T-helper 1 cell treated with Interleukin-12 subunit alpha and Interleukin-12 subunit beta and Interleukin-4 antibody, amounts not matched to agents 30 ng/mL and 1 ng/mL, for 36 hours (primary cell): ENCODE results near the gene ZNF71. TPM values are rescaled to one million over a fixed set of nuclear protein-coding genes. Genes with fewer than 3 reads are reported as not detected.

Experiments
- intact Hi-C: fragments of 100-400 bp; cut with micrococcal nuclease; formaldehyde crosslinking; loops from one replicate; pipeline ENCODE4 v1.15.1; 2024
- total RNA-seq: library from RNA; stranded (reverse); gene quantifications from 2 replicates; pipeline ENCODE4 v1.2.3, GENCODE V29; 2022

The ZNF71 gene
- total RNA-seq, result 6.1 and 6.2 TPM in 2 replicates

DNA sequence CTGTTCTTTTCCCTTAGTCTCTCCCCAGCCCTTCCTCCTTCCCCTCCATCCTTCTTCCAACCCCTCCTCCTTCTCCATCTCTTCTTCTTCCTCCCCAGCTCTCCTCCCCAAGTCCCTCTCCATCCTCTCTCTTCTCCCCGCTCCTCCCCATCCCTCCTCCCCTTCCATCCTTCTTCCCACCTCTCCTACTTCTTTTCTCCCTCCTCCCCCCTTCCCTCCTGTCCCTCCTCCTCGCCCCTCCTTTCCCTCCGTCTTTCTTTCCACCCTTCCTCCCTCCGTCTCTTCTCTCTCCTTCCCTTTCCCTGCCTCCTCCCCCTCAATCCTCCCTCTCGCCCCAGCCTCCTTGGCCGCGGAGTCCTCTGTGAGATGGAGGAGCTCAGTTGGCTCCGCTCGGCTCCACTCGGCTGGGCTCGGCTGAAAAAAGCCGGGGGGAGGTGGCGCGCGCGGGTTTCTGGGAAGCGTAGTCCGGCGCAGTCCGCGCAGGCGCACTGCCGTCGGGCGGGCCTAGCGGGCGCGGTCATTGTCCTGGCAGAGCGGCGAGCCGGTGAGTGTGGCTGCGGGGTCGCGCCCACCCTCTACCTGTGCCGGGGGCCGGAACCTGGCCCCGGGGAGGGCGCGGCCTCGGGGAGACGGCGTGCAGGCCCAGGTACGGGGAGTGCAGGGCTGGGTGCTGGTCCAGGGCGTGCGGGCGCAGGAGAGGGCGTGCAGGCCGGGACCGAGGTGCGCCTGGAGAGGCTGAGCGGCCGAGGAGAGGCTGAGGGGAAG lies at the start of gene ZNF71:
Gene ZNF71, plus strand, starts transcription at position 520 of the 765 bp plus-strand sequence. CDS start 6,257 bp downstream, outside the sequence.
- intact Hi-C loops, result loop anchor here (1.0 to 10.0 kb wide), 10 partner anchors 28 to 900 kb away; partner anchors contain the start of genes ZFP28, ZNF460, ZNF470 and ZNF582

DNA sequence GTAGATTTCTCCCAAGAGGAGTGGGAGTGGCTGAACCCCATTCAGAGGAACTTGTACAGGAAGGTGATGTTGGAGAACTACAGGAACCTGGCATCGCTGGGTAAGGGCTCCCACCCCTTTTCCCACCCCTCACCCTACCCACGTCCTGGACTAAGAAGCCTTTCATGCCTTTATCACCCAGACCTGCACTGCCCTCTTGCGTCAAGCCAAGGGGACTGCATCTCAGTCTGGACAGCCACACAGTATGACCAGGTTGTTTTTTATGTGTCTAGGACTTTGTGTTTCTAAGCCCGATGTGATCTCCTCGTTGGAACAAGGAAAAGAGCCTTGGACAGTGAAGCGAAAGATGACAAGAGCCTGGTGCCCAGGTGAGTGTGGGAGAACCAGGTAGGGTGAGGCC lies 47.6 kb upstream of the ZNF71 start:
- intact Hi-C loops, result no loop called here

DNA sequence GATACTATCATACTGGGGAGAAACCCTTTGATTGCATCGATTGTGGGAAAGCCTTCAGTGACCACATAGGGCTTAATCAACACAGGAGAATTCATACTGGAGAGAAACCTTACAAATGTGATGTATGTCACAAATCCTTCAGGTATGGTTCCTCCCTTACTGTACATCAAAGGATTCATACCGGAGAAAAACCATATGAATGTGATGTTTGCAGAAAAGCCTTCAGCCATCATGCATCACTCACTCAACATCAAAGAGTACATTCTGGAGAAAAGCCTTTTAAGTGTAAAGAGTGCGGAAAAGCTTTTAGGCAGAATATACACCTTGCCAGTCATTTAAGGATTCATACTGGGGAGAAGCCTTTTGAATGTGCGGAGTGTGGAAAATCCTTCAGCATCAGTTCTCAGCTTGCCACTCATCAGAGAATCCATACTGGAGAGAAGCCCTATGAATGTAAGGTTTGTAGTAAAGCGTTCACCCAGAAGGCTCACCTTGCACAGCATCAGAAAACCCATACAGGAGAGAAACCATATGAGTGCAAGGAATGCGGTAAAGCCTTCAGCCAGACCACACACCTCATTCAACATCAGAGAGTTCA lies 40.7 kb upstream of the ZNF71 start:
- intact Hi-C loops, result no loop called here

DNA sequence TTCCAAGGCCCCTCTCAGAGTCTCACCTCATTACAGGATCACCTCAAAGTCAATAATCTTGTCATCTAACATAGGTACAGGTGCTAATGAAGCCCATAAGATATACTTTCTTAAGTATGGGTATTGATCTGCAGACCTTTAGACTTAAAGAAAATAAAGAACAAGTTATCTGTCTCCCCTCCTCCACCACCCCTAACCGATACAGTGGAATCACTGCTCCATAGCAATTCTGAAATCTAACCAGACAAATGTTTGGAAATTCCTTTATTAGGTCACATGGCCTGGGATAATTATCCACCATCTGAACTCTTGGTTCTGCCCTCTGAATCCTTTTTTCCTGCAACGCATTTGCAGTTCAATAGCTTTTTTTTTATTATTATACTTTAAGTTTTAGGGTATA lies 32.3 kb upstream of the ZNF71 start:
- intact Hi-C loops, result loop anchor here (10.0 kb wide), 1 partner anchor 932 kb away; the partner anchor contains the start of gene ZNF773

DNA sequence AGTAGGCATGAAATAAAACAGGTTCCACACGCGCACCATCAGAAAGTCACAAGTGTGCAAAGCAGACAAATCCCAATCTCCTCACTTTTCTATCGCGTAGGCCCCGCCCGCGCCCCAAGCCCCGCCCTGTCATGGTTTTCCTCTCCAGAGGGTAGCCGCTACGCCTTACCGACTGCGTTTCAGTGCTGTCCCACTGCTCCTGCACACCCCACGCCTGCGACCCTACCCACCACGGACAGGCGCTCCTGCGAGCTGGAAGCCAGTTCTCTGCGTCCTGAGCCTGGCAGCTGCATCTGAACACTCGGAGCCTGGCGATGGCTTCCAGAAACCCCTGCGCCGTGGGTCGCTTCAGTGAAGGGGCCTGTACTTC lies 28.2 kb upstream of the ZNF71 start:
- intact Hi-C loops, result loop anchor here (1.0 to 10.0 kb wide), 13 partner anchors 28 to 1435 kb away; partner anchors contain the start of genes ZFP28, ZIK1, ZNF17 and ZNF211

DNA sequence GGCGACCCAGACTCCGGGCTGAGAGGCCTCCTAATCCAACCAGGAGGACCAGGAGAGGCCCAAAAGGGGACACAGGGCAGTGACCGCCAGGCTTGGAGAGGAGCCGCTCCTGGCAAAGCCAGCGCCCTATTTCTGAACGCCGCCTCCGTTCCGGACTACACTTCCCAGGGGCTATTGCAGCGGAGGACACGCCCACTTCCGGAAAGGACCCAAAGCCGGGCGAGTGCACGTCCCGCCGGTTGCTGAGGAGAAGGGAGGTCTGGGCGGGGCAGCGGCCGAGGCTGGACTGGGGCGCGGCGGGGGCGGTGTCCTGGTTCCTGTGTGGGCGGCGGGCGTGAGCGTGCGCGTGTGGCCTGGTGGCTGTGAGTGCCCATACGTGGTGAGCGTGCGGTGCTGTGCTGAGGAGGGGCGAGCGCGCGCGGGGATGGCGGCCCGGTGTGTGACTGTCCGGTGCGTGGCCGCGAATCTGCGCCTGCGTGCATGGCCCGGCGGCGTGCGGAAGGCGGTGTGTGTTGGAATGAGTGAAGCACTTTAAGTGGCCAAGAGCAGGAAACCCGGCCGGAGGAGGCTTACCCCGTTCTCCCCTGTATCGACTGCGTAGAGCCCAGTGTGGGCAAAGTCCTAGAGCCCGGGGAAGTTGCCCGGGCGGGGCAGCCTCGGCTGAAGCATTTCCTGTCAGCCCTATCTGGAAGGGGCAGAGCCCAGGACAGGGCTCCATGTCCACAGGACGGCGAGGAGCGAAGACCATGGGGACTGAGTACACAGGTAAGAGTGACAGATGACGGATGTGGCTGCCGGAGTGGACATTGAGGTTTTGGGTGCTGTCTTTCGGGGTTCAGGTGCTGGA lies 27.6 kb upstream of the ZNF71 start, which contains the start of gene ZNF470:
Gene ZNF470, plus strand, starts transcription at position 195 of the 847 bp plus-strand sequence. CDS start 2,844 bp downstream, outside the sequence.
- intact Hi-C loops, result loop anchor here (1.0 to 10.0 kb wide), 13 partner anchors 28 to 1435 kb away; partner anchors contain the start of genes ZFP28, ZIK1, ZNF17 and ZNF211

DNA sequence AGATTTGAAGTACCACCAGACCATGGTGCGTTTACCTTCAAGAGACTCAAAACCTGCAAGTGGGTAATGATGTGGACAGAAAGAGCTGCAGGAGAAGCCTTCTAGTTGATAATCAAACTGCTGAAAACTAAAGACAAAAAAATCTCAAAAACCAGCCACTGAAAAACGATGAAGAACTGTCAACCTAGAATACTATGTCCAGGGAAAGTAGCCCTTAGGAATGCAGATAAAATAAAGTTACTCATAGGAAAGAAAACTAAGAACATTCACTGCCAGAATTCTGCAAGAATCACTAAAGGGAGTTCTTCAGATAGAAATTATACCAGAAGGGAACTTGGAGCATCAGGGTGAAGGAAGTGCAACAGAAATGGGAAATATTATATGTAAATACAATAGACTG lies 22.5 kb upstream of the ZNF71 start:
- intact Hi-C loops, result no loop called here

DNA sequence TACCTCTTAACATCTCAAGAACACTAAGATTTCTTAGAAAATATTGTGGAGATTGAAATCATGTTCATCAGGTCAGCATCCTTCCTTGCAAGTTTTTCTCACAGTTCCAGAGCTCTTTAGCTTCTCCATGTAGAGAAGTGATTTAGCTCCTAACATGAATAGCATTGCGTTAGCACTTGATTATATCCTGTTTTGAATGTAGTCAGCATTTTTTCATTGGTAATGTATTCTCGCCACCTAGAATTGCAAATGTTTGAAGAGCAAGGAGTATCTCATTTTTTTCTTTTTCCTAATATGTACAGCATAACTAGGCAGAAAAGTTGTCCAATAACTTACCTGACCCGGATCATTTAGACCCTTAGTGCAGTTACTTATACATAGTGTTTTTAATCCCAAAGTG lies 21.2 kb upstream of the ZNF71 start:
- intact Hi-C loops, result no loop called here

DNA sequence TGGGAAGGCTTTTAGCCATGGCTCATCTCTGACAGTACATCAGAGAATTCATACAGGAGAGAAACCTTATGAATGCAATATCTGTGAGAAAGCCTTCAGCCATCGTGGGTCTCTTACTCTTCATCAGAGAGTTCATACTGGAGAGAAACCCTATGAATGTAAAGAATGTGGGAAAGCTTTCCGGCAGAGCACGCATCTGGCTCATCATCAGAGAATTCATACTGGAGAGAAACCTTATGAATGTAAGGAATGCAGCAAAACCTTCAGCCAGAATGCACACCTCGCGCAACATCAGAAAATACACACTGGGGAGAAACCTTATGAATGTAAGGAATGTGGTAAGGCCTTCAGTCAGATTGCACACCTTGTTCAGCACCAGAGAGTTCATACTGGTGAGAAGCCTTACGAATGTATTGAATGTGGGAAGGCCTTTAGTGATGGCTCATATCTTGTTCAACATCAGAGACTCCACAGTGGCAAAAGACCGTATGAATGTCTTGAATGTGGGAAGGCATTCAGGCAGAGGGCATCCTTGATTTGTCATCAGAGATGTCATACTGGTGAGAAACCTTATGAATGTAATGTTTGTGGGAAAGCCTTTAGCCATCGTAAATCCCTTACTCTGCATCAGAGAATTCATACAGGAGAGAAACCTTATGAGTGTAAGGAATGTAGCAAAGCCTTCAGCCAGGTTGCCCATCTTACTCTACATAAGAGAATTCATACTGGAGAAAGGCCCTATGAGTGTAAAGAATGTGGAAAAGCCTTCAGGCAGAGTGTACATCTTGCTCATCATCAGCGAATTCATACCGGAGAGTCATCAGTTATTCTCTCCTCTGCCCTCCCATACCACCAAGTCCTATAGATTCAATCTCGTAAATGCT lies 17.1 kb upstream of the ZNF71 start:
- intact Hi-C loops, result no loop called here

DNA sequence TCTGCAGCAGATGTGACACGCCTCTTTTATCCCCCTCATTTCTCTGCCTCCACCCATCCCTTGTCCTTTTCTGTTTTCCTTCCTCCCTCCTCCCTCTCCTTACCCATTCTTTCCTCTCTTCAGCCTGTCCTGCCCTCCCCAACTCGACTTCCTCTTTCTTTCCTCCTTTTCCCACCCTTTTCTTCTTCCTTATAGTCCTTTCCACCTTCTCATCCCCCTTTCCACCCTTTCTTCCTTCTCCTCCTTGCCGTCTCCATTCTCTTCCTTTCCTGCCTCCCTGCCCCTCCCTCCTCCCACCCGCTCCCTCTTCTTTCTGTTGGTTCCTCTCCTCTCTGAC lies 688 bp upstream of the ZNF71 start:
- intact Hi-C loops, result loop anchor here (10.0 kb wide), 2 partner anchors 840 to 900 kb away; partner anchors contain the start of genes ZNF749 and ZNF773

DNA sequence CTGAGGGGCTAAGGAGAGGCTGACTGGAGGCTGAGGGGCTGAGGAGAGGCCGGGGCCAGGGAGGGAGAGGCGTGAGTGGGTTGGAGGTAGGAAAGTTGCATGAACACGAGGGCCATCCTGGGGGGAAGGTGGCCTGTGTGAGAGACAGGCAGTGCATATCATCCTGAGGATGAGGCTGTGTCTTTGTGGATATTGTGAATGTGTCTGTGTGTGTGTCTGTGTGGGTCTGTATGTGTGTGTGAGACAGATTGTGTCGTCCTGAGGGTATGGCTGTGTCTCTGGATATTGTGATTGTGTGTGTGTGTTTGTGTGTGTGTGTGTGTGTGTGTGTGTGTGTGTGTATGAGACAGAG lies 422 bp downstream of the ZNF71 start:
- intact Hi-C loops, result loop anchor here (1.0 to 10.0 kb wide), 10 partner anchors 28 to 899 kb away; partner anchors contain the start of genes ZFP28, ZNF460, ZNF470 and ZNF582

DNA sequence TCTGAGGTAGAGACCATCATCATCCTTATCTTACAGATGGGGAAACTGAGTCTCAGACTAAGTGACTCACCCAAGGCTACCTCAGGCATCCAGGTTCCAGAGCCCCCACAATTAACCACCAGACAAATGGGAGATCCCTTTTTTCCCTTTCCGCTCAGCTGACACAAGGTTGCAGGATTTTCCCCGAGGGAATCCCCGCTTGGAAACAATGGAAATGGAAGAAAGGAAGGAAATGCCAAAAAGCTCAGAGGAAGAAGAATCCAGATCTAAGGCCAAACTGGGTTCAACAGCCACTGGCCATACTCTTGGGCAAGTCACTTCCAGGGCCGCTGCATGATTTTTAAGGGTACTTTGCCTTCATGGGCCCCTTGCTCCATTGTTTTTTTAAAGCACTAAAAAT lies 1.6 kb downstream of the ZNF71 start:
- intact Hi-C loops, result loop anchor here (10.0 kb wide), 2 partner anchors 838 to 898 kb away; partner anchors contain the start of genes ZNF749 and ZNF773

DNA sequence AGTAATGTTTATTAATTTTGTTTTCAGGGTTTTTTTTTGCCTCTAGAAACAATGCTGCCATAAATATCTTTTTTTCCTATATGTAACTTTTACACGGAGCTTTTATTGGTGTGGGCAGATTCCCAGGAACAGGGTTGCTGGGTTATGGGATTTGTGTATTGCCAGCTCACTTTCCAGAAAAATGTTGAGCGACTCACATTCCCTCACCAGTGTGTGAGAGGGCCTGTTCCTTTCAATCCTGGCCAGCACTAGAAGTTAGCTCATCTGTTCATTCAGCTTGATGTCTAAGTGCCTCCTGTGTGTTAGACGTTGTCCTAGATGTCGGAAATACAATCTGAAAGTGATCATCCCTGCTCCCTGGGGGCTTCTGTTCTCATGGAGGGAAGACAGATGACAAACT lies 2.6 kb downstream of the ZNF71 start:
- intact Hi-C loops, result loop anchor here (10.0 kb wide), 2 partner anchors 837 to 897 kb away; partner anchors contain the start of genes ZNF749 and ZNF773

DNA sequence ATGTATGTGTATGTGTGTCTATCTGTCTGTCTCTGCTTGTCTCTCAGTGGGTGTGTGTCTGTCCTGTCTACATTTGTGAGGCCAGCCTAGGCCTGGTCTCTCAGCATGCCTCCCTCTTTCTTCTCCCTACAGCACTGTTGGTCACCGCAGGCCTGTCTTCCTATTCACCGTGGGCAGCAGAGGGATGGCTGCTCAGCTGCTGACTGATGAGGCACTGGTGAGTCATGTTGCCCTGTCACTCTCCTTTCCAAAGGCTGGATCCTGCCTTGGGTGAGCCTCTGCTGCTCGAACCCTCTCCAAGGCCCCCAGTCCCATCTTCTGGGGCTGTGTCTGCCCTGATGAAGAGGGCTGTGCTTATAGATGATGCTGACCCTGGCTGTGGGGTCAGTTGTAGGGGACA lies 6.3 kb downstream of the ZNF71 start:
- intact Hi-C loops, result no loop called here

DNA sequence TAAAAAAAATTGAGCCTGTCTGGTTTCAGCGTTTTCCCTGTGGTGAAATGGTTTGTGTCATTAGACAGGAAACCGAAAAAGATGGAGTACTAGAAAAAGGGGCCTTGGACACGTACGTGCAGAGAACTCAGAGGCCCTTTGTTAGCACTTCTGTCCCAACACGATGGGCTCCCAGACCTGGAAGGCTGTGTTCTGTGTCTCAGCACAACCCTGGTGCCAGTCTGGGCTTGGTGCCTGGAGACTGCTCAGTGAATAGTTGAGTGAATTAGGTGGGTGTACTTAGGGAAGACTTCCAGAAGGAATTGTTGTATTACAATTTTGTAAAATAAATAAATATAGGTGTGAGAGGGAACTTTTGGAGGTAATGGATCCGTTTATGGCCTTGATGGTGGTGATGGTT lies 8.7 kb downstream of the ZNF71 start:
- intact Hi-C loops, result no loop called here

DNA sequence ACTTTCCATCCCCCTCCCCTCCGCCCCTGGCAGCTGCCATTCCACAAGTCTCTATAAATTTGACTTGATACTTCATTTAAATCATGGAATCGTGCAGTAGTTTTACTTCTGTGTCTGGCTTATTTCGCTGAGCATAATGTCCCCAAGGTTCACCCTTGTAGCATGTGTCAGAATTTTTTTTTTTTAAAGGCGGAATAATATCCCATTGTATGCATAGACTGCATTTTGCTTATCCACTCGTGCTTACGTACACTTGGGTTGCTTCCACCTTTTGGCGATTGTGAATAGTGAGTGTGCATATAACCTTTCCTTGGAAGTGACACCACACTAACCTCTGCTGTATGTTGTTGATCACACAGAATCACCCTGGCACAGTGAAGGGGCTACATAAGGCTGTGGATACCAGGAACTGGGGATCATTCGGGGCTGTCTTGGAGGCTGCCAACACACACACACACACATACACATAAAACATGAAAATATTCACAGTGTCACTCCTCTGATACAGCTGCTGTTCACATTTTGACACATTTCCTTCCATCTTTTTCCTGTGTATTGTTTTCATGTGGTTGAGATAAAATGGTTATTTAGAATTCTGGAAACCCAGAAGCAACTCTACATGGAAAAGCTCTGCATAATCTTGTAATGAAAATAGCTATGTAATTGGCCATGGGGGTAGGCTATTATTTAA lies 13.3 kb downstream of the ZNF71 start:
- intact Hi-C loops, result no loop called here

DNA sequence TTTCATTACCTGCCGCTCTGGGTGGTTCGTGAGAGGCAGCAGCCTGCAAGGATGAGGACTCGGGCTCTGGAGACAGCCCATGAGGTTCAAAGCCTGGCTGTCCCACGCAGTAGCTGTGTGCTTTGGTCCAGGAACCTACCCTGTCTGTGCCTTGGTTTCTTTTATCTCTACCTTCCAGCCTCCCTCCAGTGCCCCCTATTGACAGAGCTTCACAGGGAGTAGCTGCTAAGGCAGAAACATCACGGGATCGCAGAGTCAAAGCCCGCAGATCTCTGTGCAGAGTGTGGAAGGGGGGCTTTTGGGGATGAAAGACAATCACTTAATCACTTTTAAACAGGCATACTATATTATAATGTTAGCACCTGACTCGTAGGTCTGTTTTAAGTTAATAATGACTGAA lies 16.2 kb downstream of the ZNF71 start:
- intact Hi-C loops, result no loop called here

DNA sequence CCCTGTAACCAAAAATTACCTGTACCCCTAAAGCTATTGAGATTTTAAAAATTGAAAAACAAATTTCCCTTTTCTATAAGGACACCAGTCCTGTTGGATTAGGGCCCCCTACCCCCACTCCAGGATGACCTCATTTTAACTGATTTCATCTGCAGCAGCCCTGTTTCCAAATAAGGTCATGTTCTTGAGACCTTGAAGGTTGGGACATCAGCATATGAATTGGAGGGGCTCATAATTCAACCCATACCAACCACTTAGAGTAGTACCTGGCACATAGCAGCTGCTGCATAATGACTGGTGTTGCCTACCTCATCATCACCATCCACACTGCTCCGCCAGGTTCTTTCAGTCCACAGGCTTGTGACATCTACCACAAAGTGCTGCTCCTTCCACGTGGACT lies 17.6 kb downstream of the ZNF71 start:
- intact Hi-C loops, result no loop called here

DNA sequence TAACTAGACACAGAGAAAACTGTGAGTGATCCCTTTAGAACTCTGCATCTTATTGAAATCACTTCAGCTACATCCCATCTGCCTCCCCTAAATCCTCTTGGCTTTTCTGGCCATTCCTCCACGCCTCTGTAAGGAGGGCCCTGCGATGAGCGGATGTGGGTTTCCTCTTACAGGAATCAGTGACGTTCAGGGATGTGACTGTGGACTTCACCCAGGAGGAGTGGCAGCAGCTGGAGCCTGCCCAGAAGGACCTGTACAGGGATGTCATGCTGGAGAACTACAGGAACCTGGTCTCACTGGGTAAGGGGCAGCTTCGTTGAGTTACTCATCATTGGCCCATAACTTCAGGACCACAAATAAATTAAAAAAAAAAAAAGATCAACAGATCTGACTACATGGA lies 18.5 kb downstream of the ZNF71 start:
- intact Hi-C loops, result no loop called here

DNA sequence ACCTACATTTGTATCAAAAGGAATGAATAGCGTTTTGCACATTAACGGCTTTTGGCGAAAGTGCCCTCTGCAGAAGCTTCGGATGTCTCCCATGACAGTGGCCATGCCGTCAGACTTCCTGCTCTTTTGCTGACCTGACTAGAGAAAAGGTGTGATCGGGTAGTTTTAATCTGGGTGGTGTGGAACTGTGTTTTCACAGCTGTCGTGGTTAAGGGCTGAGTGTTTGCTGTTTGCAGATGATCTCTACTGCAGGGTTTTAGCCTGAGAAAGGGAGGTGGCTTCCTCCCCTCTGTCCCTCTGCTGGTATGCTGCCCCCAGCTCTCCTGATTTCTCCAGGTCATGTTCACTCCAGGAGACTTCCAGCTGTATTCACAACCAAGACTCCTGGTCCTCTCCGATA lies 22.4 kb downstream of the ZNF71 start:
- intact Hi-C loops, result no loop called here
